ENCODE measurements around the gene SCAP.

- no peak for TF ChIP-seq CEBPB (IDR thresholded peaks at IDR 0.05; ENCODE audit: low read depth)
- TF ChIP-seq ZBTB33 (IDR thresholded peaks at IDR 0.05; ENCODE audit: extremely low read depth, insufficient replicate concordance, low read length), result no peak
- no peak for TF ChIP-seq CTCF (IDR thresholded peaks at IDR 0.05 in 2 of 3, conservative IDR thresholded peaks at IDR 0.05 in 1 of 3; ENCODE audit: borderline replicate concordance in 1 of 3, insufficient read depth in 1 of 3, low read depth in 2 of 3, low read length in 2 of 3)
- no peak for TF ChIP-seq JUND (IDR thresholded peaks at IDR 0.05)
These were observed 28.4 kb upstream of the SCAP start for GRCh38 chr3:47504113-47504512.

Data from HCT116 (cell line).